Testis (tissue), 3 donors: ENCODE measurements around the gene STIM1. TPM values are rescaled to one million over a fixed set of nuclear protein-coding genes. Genes with fewer than 3 reads are reported as not detected.

ENCODE experiments used
- DNase-seq: peaks from one replicate; pipeline ENCODE4 v3.0.0-alpha.2; 2019
- H3K27ac ChIP-seq, 2 donors: fragments of 200-600 bp; sonication (generic); one replicate each; pipeline ENCODE4 v1.5.1; 2019
- H3K27me3 ChIP-seq: fragments of 200-600 bp; sonication (generic); one replicate; pipeline ENCODE4 v1.5.1; 2019
- H3K36me3 ChIP-seq: fragments of 200-600 bp; sonication (generic); one replicate; pipeline ENCODE4 v1.5.1; 2017; ENCODE audit warnings: low read depth; ENCODE audit errors: missing control alignments
- H3K4me1 ChIP-seq: fragments of 200-600 bp; sonication (generic); one replicate; pipeline ENCODE4 v1.5.1; 2019
- H3K4me3 ChIP-seq, 2 donors: fragments of 200-600 bp; sonication (generic); one replicate each; pipeline ENCODE4 v1.5.1; 2017 to 2019
- H3K9me3 ChIP-seq: fragments of 200-600 bp; sonication (generic); one replicate; pipeline ENCODE4 v1.5.1; 2017
- POLR2A ChIP-seq: fragments of 450-650 bp; IDR thresholded peaks from one replicate; pipeline ENCODE4 v1.6.1; 2017; ENCODE audit warnings: antibody characterized with exemption, mild to moderate bottlenecking, moderate library complexity
- WGBS, 2 donors: methylation state at CpG; one replicate each; pipeline ENCODE4 v1.1.5; 2018; 5-methylcytosine and 5-hydroxymethylcytosine counted together
- intact Hi-C: fragments of 100-400 bp; cut with DNase I; formaldehyde crosslinking; loops from one replicate; pipeline ENCODE4 v1.15.1; 2023; ENCODE audit warnings: low total_unique reads
- polyA plus RNA-seq: library from polyadenylated mRNA; stranded (reverse); fragments of 350-450 nt; fragmentation: Illumina TruSeq; extraction: RNeasy Lipid Tissue Mini Kit (QIAGEN cat#74804); gene quantifications from one replicate; pipeline ENCODE4 v1.2.3, GENCODE V29; 2014; ENCODE audit warnings: low read depth, low replicate concordance; ENCODE audit not compliant: insufficient read depth
- total RNA-seq, 2 donors: library from RNA; depleted of rRNA; stranded (reverse); fragments of >200 nt; gene quantifications; one replicate each; pipeline ENCODE4 v1.2.3, GENCODE V29; 2016
- TF ChIP-seq, protein P1 (sequence below), 3 experiments: fragments of 450-650 bp in 2 of 3; fragments of 200-600 bp in 1 of 3; sonication (generic) in 1 of 3; IDR thresholded peaks; one replicate each; pipeline ENCODE4 v1.5.1; 2016 to 2019; ENCODE audit warnings: antibody characterized with exemption in 3 of 3, mild to moderate bottlenecking in 2 of 3, moderate library complexity in 1 of 3

Gene STIM1
- total and polyA plus RNA-seq, 3 donors from 2014 or later: 78.2 to 95.5 (median 87.1) TPM

GRCh38 chr11:3830088-3830487 lies 25.4 kb upstream of the STIM1 start:
- Histone ChIP-seq H3K36me3 (no peaks in the 10 kb centered on the region), H3K4me3 (no peak overlapping the region)

GRCh38 chr11:3830730-3831129 lies 24.7 kb upstream of the STIM1 start:
- H3K27ac ChIP-seq: no peak overlapping the region

More at GRCh38 chr11:3830088-3830487, 25.4 kb upstream of the STIM1 start:
- Histone ChIP-seq H3K4me1 (no peaks in the 10 kb centered on the region), H3K27ac (no peak overlapping the region), H3K9me3 (no peaks in the 10 kb centered on the region), H3K27me3 (no peaks in the 10 kb centered on the region)
- no peak for DNase-seq
- intact Hi-C loops: no loop called here
- WGBS, 2 donors: 92 to 98% methylated on average over 3 of the region's 3 CpGs
- no peak for TF ChIP-seq POLR2A
- TF ChIP-seq, protein P1, sequence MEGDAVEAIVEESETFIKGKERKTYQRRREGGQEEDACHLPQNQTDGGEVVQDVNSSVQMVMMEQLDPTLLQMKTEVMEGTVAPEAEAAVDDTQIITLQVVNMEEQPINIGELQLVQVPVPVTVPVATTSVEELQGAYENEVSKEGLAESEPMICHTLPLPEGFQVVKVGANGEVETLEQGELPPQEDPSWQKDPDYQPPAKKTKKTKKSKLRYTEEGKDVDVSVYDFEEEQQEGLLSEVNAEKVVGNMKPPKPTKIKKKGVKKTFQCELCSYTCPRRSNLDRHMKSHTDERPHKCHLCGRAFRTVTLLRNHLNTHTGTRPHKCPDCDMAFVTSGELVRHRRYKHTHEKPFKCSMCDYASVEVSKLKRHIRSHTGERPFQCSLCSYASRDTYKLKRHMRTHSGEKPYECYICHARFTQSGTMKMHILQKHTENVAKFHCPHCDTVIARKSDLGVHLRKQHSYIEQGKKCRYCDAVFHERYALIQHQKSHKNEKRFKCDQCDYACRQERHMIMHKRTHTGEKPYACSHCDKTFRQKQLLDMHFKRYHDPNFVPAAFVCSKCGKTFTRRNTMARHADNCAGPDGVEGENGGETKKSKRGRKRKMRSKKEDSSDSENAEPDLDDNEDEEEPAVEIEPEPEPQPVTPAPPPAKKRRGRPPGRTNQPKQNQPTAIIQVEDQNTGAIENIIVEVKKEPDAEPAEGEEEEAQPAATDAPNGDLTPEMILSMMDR (IDR thresholded peaks at IDR 0.05): no peak

DNA sequence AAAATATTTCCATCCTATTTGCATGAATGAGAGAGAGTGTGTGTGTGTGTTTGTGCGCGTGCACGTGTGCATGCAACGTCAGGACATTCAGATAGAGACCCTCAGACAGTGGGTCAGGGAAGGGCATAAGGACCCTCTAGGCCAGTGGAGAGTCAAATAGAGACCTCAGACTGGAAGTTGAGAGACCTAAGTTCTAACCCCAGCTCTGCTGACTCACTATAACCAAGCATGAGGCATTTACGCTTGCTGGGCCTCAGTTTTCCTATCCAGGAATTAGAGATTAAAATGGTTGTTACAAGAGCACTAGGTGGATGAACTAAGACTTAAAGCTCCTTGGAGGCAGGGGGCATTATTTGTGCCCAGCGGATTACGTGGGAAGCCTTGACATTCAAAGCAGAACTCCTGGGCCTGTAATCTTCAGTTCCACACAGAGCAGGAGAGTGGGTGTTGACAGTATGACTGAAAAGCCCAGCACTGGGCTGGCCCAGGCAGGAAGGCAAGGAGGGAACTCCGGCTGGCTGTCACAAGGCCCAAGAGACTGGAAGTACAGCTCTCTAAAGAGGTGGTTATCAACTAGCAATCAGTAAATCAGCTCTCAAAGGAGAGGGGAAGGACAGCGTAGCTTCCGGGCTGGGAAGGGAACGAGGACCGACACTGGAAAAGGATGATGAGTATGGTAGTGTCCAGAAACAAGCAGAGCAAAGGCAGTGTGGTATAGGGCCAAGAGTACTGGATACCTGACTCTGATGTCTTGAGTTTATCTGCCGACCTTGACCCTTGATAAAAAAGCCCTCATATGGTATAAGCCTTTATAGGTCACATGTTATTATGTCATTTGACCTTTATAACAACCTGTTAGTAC lies 23.9 kb upstream of the STIM1 start:
- H3K27me3 ChIP-seq: no peaks in the 10 kb centered on the region
- no peaks in the 10 kb centered on the region for H3K36me3 ChIP-seq
- no peaks in the 10 kb centered on the region for H3K9me3 ChIP-seq
- no peaks in the 10 kb centered on the region for H3K4me1 ChIP-seq
- TF ChIP-seq, protein P1 (IDR thresholded peaks at IDR 0.05): no peak
- no peak for TF ChIP-seq POLR2A
- 76 to 82% methylated on average over 12 to 13 of the region's 13 CpGs for WGBS, 2 donors
- no peak for DNase-seq
- H3K27ac ChIP-seq: no peak overlapping the region
- H3K4me3 ChIP-seq: no peak overlapping the region
- intact Hi-C loops: no loop called here

More at GRCh38 chr11:3830730-3831129, 24.7 kb upstream of the STIM1 start:
- DNase-seq: no peak
- WGBS, 2 donors: 78 to 85% methylated on average over 1 of the region's 1 CpG
- H3K4me1 ChIP-seq: no peaks in the 10 kb centered on the region
- H3K27me3 ChIP-seq: no peaks in the 10 kb centered on the region
- H3K9me3 ChIP-seq: no peaks in the 10 kb centered on the region
- no peak overlapping the region for H3K4me3 ChIP-seq
- intact Hi-C loops: no loop called here
- H3K36me3 ChIP-seq: no peaks in the 10 kb centered on the region
- TF ChIP-seq, protein P1 (IDR thresholded peaks at IDR 0.05): no peak
- no peak for TF ChIP-seq POLR2A

DNA sequence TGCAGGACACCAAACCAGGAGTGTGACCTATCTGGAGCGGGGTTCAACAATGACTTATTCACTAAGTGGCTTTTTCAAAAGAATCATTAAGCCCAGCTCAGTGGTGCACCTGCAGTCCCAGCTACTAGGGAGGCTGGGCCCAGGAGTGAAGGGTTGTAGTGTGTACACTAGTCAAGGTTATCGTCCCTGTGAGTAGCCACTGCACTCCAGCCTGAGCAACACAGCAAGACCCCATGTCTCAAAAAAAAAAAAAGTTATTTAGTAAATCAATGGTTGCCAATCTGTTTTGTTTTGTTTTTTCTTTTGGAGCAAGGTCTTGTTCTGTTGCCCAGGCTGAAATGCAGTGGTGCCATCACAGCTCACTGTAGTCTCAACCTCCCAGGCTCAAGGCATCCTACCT lies 22.6 kb upstream of the STIM1 start:
- peaks cover 9% of the 10 kb centered on the region for H3K4me1 ChIP-seq
- no peak overlapping the region for H3K27ac ChIP-seq
- no peaks in the 10 kb centered on the region for H3K9me3 ChIP-seq
- no peak overlapping the region for H3K4me3 ChIP-seq
- DNase-seq: no peak
- WGBS, 2 donors: 93 to 98% methylated on average over 2 of the region's 2 CpGs
- H3K27me3 ChIP-seq: no peaks in the 10 kb centered on the region
- intact Hi-C loops: no loop called here
- no peaks in the 10 kb centered on the region for H3K36me3 ChIP-seq
- no peak for TF ChIP-seq POLR2A
- TF ChIP-seq, protein P1 (IDR thresholded peaks at IDR 0.05): no peak
